ENCODE measurements around the gene TPH2.

DNA sequence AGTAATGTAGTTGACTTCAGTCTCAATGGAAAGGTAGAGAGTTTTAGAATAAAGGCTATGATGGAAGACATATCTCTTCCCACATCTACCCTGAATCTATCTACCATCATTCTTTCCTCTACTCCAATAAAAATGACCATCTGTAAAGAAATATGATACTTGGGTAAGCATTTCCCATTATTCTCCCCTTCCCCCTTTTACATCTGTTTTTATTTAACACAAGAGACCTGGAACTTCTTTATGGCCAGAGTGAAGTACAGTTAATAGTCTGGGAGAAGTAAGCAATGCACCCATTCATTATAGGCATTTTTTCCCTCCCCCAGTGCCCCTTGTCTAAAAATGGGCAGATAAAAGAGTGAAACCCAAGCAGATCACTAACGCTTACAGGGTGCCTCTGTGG, 6.5 kb downstream of the TPH2 start:
- TF ChIP-seq, protein P1, sequence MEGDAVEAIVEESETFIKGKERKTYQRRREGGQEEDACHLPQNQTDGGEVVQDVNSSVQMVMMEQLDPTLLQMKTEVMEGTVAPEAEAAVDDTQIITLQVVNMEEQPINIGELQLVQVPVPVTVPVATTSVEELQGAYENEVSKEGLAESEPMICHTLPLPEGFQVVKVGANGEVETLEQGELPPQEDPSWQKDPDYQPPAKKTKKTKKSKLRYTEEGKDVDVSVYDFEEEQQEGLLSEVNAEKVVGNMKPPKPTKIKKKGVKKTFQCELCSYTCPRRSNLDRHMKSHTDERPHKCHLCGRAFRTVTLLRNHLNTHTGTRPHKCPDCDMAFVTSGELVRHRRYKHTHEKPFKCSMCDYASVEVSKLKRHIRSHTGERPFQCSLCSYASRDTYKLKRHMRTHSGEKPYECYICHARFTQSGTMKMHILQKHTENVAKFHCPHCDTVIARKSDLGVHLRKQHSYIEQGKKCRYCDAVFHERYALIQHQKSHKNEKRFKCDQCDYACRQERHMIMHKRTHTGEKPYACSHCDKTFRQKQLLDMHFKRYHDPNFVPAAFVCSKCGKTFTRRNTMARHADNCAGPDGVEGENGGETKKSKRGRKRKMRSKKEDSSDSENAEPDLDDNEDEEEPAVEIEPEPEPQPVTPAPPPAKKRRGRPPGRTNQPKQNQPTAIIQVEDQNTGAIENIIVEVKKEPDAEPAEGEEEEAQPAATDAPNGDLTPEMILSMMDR (IDR thresholded peaks at IDR 0.05; ENCODE audit: borderline replicate concordance, extremely low read depth, low read length, poor library complexity, severe bottlenecking): no peak
- TF ChIP-seq EZH2 (IDR thresholded peaks at IDR 0.05; ENCODE audit: borderline replicate concordance, low read depth, low read length, severe bottlenecking): no peak

Measured in DND-41 (cell line).